Astrocyte of the hippocampus (primary cell): Measurements from ENCODE around the gene TTC34.
A peak's percentile ranks its signal among the peaks of the same experiment; 100 is the strongest.
"Not testable (repeated sequence)": the region's sequence is repeated elsewhere in the genome, so short reads cannot be mapped to it uniquely, and the experiment has no call there.

Source experiments
- DNase-seq: peaks from one replicate; pipeline ENCODE4 v3.0.0; 2011; ENCODE audit warnings: low read depth, low spot score

The TTC34 gene

DNA sequence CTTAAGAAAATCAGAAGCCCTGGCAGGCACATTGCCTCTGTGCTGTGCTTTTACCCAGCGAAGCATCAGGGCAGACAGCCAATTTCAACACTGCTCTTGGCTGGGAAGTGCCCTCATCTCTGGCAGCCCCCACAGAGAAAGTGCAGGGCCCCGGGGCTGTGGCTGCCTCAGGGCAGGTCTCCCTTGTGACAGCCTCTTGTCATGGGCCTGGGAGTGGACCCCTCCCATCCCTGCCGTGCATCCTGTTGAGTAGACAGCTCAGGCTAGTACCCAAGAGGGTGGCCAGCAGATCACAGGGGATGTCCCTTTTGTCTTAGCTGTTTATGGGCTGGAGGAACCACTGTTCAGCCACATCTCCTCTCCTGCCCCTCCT lies 23.3 kb downstream of the TTC34 start:
- DNase-seq = peak; percentile 35

DNA sequence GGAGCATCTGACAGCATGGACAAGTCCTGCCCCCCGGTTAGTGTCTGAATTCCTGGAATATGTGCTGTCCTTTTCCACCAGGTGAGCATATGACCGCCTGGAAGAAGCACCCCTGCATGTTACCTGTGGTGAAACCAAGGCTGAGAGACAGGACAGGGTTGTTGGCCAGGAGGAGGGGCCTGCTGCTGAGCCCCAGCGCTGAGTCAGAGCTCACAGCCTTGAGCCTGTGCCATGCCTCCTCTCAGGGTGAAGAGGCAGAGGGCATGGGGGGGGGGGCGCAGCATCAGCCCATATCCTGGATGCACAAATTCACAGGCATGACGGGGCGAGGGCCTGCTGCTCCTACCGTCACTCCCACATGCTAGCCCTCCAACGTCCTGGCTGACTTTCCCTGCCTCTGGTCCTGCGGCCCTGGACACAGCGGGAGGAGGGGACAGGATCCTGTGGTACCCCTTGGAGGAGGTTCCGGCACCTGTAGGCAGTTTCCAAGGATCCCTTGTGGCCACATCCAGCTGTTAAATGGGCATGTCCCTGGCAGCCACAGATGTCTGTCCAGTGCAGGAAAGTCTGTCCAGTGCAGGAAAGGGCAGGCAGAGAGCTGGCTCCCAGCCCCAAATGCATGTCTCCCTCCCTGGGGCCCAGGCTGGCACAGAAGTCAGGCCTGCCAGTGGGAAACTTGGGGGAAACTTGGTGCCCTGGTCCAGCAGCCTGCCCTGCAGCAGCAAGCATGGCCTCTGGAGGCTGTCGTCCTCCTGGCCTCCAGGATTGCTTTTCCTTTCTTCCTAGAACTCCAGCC lies 23.9 kb downstream of the TTC34 start:
- DNase-seq = no peak

DNA sequence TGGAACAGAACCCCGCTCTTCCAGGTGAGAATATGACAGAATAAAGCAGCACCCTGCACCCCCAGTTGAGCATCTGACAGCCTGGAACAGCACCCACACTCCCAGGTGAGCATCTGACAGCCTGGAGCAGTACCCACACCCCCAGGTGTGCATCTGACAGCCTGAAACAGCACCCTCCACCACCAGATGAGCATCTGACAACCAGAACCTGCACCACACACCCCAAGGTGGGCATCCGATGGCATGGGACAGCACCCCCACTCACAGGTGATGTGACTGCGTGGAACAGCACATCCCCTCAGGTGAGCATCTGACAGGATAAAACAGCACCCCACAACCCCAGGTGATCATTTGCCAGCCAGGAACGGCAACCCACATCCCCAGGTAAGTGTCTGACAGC lies 26.2 kb downstream of the TTC34 start:
- DNase-seq = not testable (repeated sequence)

DNA sequence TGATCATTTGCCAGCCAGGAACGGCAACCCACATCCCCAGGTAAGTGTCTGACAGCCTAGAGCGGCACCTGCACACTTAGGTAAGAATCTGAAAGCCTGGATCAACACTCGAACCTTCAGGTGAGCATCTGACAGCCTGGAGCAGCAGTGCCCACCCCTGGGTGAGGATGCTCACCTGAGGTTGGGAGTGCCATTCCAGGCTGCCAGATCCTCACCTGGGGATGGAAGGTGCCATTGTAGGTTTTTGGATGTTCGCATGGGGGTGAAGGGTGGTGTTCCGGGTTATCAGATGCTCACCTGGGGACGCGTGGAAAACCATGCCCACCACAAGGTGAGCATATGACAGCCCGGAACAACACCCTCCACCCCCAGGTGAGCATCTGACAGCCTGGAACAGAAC lies 33.4 kb downstream of the TTC34 start:
- not testable (repeated sequence) for DNase-seq

DNA sequence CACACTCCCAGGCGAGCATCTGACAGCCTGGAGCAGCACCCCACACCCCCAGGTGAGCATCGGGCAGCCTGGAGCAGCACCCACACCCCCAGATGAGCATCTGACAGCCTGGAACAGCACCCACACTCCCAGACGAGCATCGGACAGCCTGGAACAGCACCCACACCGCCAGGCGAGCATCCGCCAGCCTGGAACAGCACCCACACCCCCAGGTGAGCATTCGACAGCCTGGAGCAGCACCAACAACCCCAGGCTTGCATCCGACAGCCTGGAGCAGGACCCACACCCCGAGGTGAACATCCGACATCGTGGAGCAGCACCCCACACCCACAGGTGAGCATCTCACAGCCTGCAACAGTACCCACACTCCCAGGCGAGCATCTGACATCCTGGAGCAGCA lies 42.1 kb downstream of the TTC34 start:
- DNase-seq = not testable (repeated sequence)

DNA sequence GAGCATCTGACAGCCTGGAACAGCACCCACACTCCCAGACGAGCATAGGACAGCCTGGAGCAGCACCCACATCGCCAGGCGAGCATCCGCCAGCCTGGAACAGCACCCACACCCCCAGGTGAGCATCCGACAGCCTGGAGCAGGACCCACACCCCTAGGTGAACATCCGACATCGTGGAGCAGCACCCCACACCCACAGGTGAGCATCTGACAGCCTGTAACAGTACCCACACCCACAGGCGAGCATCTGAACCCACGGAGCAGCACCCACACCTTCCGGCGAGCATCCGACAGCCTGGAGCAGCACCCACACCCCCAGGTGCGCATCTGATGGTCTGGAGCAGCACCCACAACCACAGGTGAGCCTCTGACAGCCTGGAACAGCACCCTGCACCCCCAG lies 44.0 kb downstream of the TTC34 start:
- DNase-seq = not testable (repeated sequence)

DNA sequence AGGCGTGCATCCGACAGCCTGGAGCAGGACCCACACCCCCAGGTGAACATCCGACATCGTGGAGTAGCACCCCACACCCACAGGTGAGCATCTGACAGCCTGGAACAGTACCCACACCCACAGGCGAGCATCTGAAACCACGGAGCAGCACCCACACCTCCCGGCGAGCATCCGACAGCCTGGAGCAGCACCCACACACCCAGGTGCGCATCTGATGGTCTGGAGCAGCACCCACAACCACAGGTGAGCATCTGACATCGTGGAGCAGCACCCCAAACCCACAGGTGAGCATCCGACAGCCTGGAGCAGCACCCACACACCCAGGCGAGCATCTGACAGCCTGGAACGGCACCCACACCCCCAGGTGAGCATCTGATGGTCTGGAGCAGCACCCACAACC lies 46.1 kb downstream of the TTC34 start:
- not testable (repeated sequence) for DNase-seq

DNA sequence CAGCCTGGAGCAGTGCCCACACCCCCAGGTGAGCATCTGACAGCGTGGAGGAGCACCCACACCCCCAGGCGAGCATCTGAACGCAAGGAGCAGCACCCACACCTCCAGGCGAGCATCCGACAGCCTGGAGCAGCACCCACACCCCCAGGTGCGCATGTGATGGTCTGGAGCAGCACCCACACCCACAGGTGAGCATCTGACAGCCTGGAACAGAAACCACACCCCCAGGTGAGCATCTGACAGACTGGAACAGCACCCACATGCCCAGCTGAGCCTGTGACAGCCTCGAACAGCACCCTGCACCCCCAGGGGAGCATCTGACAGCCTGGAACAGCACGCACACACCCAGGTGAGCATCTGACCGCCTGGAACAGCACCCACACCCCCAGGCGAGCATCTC lies 46.9 kb downstream of the TTC34 start:
- DNase-seq = not testable (repeated sequence)

DNA sequence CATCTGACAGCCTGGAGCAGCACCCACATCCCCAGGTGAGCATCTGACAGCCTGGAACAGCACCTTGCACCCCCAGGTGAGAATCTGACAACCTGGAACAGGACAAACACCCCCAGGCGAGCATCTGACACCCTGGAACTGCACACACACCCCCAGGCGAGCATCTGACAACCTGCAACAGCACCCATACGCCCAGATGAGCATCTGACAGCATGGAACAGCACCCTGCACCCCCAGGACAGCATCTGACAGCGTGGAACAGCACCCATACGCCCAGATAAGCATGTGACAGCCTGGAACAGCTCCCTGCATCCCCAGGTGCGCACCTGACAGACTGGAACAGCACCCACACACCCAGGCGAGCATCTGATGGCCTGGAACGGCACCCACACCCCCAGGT lies 49.0 kb downstream of the TTC34 start:
- not testable (repeated sequence) for DNase-seq

DNA sequence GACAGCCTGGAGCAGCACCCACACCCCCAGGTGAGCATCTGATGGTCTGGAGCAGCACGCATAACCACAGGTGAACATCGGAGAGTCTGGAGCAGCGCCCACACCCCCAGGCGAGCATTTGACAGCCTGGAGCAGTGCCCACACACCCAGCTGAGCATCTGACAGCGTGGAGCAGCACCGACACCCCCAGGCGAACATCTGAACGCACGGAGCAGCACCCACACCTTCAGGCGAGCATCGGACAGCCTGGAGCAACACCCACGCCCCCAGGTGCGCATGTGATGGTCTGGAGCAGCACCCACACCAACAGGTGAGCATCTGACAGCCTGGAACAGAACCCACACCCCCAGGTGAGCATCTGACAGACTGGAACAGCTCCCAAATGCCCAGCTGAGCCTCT lies 49.6 kb downstream of the TTC34 start:
- DNase-seq = not testable (repeated sequence)

DNA sequence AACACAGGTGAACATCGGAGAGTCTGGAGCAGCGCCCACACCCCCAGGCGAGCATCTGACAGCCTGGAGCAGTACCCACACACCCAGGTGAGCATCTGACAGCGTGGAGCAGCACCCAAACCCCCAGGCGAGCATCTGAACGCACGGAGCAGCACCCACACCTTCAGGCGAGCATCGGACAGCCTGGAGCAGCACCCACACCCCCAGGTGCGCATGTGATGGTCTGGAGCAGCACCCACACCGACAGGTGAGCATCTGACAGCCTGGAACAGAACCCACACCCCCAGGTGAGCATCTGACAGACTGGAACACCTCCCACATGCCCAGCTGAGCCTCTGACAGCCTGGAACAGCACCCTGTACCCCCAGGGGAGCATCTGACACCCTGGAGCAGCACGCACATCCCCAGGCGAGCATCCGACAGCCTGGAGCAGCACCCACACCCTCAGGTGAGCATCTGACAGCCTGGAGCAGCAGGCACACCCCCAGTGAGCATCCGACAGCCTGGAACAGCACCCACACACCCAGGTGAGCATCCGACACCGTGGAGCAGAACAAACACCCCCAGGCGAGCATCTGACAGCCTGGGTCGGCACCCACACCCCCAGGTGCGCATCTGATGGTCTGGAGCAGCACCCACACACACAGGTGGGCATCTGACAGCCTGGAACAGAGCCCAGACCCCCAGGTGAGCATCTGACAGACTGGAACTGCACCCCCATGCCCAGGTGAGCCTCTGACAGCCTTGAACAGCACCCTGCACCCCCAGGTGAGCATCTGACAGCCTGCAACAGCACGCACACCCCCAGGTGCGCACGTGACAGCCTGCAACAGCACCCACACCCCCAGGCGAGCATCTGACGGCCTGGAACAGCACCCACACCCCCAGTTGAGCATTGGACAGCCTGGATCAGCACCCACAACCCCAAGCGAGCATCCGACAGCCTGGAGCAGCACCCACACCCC lies 50.4 kb downstream of the TTC34 start:
- not testable (repeated sequence) for DNase-seq

DNA sequence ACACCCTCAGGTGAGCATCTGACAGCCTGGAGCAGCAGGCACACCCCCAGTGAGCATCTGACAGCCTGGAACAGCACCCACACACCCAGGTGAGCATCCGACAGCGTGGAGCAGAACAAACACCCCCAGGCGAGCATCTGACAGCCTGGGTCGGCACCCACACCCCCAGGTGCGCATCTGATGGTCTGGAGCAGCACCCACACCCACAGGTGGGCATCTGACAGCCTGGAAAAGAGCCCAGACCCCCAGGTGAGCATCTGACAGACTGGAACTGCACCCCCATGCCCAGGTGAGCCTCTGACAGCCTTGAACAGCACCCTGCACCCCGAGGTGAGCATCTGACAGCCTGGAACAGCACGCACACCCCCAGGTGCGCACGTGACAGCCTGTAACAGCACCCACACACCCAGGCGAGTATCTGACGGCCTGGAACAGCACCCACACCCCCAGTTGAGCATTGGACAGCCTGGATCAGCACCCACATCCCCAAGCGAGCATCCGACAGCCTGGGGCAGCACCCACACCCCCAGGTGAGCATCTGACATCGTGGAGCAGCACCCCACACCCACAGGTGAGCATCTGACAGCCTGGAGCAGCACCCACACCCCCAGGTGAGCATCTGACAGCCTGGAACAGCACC lies 51.3 kb downstream of the TTC34 start:
- DNase-seq = not testable (repeated sequence)

DNA sequence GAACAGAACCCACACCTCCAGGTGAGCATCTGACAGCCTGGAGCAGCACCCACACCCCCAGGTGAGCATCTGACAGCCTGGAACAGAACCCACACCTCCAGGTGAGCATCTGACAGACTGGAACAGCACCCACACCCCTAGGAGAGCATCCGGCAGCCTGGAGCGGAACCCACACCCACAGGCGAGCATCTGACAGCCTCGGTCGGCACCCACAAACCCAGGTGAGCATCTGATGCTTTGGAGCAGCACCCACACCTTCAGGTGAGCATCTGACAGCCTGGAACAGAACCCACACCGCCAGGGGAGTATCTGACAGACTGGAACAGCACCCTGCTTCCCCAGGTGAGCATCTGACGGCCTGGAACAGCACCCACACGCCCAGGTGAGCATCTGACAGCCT lies 52.9 kb downstream of the TTC34 start:
- DNase-seq = not testable (repeated sequence)

DNA sequence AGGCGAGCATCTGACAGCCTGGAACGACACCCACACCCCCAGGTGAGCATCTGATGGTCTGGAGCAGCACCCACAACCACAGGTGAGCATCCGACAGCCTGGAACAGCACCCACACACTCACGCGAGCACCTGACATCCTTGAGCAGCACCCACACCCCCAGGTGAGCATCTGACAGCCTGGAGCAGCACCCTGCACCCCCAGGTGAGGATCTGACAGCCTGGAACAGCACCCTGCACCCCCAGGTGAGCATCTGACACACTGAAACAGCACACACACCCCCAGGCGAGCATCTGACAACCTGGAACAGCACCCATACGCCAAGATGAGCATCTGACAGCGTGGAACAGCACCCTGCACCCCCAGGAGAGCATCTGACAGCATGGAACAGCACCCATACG lies 106.7 kb downstream of the TTC34 start:
- not testable (repeated sequence) for DNase-seq

DNA sequence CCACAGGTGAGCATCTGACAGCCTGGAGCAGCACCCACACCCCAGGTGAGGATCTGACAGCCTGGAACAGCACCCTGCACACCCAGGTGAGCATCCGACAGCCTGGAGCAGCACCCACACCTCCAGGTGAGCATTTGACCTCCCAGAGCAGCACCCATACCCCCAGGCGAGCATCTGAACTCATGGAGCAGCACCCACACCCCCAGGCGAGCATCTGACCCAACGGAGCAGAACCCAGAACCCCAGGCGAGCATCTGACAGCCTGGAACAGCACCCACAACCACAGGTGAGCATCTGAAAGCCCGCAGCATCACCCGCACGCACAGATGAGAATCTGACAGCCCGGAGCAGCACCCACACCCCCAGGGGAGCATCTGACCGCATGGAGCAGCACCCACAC lies 111.3 kb downstream of the TTC34 start:
- DNase-seq = not testable (repeated sequence)

DNA sequence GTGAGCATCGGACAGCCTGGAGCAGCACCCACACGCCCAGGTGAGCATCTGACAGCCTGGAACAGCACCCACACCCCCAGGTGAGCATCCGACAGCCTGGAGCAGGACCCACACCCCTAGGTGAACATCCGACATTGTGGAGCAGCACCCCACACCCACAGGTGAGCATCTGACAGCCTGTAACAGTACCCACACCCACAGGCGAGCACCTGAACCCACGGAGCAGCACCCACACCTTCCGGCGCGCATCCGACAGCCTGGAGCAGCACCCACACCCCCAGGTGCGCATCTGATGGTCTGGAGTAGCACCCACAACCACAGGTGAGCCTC lies 113.2 kb downstream of the TTC34 start:
- DNase-seq = not testable (repeated sequence)

DNA sequence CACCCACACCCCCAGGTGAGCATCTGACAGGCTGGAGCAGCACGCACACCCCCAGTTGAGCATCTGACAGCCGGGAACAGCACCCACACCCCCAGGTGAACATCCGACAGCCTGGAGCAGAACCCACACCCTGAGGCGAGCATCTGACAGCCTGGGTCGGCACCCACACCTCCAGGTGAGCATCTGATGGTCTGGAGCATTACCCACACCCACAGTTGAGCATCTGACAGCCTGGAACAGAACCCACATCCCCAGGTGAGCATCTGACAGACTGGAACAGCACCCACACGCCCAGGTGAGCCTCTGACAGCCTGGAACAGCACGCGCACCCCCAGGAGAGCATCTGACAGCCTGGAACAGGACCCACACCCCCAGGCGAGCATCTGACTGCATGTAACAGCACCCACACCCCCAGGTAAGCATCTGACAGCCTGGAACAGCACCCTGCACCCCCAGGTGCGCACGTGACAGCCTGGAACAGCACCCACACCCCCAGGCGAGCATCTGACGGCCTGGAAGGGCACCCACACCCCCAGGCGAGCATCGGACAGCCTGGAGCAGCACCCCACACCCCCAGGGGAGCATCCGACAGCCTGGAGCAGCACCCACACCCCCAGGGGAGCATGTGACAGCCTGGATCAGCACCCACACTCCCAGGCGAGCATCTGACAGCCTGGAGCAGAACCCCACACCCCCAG lies 113.7 kb downstream of the TTC34 start:
- not testable (repeated sequence) for DNase-seq

DNA sequence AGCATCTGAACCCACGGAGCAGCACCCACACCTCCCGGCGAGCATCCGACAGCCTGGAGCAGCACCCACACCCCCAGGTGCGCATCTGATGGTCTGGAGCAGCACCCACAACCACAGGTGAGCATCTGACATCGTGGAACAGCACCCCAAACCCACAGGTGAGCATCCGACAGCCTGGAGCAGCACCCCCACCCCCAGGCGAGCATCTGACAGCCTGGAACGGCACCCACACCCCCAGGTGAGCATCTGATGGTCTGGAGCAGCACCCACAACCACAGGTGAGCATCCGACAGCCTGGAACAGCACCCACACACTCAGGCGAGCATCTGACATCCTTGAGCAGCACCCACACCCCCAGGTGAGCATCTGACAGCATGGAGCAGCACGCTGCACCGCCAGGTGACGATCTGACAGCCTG lies 114.3 kb downstream of the TTC34 start:
- not testable (repeated sequence) for DNase-seq

DNA sequence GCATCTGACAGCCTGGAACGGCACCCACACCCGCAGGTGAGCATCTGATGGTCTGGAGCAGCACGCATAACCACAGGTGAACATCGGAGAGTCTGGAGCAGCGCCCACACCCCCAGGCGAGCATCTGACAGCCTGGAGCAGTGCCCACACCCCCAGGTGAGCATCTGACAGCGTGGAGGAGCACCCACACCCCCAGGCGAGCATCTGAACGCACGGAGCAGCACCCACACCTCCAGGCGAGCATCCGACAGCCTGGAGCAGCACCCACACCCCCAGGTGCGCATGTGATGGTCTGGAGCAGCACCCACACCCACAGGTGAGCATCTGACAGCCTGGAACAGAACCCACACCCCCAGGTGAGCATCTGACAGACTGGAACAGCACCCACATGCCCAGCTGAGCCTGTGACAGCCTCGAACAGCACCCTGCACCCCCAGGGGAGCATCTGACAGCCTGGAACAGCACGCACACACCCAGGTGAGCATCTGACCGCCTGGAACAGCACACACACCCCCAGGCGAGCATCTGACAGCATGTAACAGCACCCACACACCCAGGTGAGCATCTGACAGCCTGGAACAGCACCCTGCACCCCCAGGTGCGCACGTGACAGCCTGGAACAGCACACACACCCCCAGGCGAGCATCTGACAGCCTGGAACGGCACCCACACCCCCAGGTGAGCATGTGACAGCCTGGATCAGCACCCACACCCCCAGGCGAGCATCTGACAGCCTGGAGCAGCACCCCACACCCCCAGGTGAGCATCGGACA lies 115.2 kb downstream of the TTC34 start:
- DNase-seq = not testable (repeated sequence)

DNA sequence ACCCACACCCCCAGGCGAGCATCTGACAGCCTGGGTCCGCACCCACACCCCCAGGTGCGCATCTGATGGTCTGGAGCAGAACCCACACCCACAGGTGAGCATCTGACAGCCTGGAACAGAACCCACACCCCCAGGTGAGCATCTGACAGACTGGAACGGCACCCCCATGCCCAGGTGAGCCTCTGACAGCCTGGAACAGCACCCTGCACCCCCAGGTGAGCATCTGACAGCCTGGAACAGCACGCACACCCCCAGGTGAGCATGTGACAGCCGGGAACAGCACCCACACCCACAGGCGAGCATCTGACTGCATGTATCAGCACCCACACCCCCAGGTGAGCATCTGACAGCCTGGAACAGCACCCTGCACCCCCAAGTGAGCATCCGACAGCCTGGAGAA lies 115.8 kb downstream of the TTC34 start:
- not testable (repeated sequence) for DNase-seq

DNA sequence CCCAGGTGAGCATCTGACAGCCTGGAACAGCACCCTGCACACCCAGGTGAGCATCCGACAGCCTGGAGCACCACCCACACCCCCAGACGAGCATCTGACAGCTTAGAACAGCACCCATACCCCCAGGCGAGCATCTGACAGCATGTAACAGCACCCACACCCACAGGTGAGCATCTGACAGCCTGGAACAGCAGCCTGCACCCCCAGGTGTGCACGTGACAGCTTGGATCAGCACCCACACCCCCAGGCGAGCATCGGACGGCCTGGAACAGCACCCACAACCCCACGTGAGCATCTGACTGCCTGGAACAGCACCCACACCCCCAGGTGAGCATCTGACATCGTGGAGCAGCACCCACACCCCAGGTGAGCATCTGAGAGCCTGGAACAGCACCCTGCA lies 116.6 kb downstream of the TTC34 start:
- not testable (repeated sequence) for DNase-seq
